Activated CD8-positive, alpha-beta memory T cell treated with anti-CD3 and anti-CD28 coated beads, Interleukin-2, amount 10 ng/mL, durations not matched to agents 7 days and 5 days (primary cell): Measurements from ENCODE around the gene PDC. TPM values are rescaled to one million over a fixed set of nuclear protein-coding genes. Genes with fewer than 3 reads are reported as not detected.

Source experiments
- ATAC-seq: fragments of 150-1000 bp; cut with Tn5 transposase; one replicate; pipeline ENCODE4 v1.10.0; 2021; ENCODE audit warnings: moderate library complexity
- CTCF ChIA-PET: fragments of 350-600 bp; sonication (Branson Sonifier 250); formaldehyde crosslinking; loops from one replicate; lab custom pipeline; 2021; ENCODE audit warnings: antibody characterized with exemption; lab: Charles Lee
- DNase-seq: peaks from one replicate; pipeline ENCODE4 v3.0.0-alpha.2; 2020
- H3K27ac Mint-ChIP-seq: one replicate; pipeline ENCODE4 v1.8.0; 2021; ENCODE audit warnings: mild to moderate bottlenecking, mixed read lengths
- H3K27me3 Mint-ChIP-seq: one replicate; pipeline ENCODE4 v1.8.0; 2021; ENCODE audit warnings: mixed read lengths
- H3K36me3 Mint-ChIP-seq: one replicate; pipeline ENCODE4 v1.8.0; 2021; ENCODE audit warnings: mild to moderate bottlenecking, mixed read lengths
- H3K4me1 Mint-ChIP-seq: one replicate; pipeline ENCODE4 v1.8.0; 2021; ENCODE audit warnings: mixed read lengths
- H3K4me3 Mint-ChIP-seq: one replicate; pipeline ENCODE4 v1.8.0; 2021; ENCODE audit warnings: mild to moderate bottlenecking, moderate library complexity, mixed read lengths
- H3K9me3 Mint-ChIP-seq: one replicate; pipeline ENCODE4 v1.8.0; 2022; ENCODE audit warnings: low read depth, mixed read lengths
- total RNA-seq, 2 experiments: library from RNA; stranded (reverse); gene quantifications; one replicate each; pipeline ENCODE4 v1.2.3, GENCODE V29; 2021

Gene PDC
- total RNA-seq, 2 experiments from 2014 or later: not detected

DNA sequence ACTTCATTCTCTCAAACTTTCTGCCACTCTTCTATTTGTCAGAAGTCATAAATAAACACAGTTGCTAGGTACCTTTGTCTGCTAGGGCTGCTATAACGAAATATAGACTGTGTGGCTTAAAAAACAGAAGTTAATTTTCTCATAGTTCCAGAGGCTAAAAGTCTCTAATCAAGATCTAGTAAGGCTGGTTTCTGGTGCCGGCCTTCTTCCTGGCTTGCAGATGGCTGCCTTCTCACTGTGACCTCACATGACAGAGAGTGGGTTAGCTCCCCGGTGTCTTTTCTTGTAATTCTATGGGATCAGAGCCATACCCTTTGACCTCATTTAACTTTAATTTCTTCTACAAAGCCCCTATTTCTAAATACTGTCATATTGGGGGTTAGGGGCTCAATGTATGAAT lies 5.9 kb downstream of the PDC start:
- no peak overlapping the region for H3K27ac Mint-ChIP-seq
- no peaks in the 10 kb centered on the region for H3K4me1 Mint-ChIP-seq
- H3K4me3 Mint-ChIP-seq: no peak overlapping the region
- ATAC-seq (no peak), DNase-seq (no peak)
- H3K27me3 Mint-ChIP-seq: no peaks in the 10 kb centered on the region
- no peaks in the 10 kb centered on the region for H3K9me3 Mint-ChIP-seq
- CTCF ChIA-PET: no interaction called here
- no peaks in the 10 kb centered on the region for H3K36me3 Mint-ChIP-seq

DNA sequence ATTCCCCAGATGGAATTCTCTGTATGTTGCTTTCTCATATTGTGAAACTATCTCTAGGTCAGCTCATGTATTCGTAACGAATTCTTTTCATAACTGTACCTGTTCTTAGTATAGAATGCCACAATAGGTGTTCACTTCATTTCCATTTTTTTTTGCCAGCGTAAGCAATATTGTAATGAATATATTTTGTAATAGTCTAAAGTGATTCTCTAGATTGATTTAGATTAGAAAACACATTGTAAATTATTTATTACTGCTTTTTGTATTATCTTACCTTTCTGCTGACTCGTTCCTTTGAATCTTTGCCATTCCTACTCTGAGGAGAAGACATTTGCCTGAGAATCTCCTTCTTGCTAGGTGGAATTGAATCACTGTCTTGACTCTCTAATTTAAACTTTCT lies 14.8 kb downstream of the PDC start:
- DNase-seq (no peak), ATAC-seq (no peak)
- CTCF ChIA-PET: no interaction called here
- no peaks in the 10 kb centered on the region for H3K9me3 Mint-ChIP-seq
- H3K27ac Mint-ChIP-seq: no peak overlapping the region
- peaks cover 2% of the 10 kb centered on the region for H3K36me3 Mint-ChIP-seq
- no peak overlapping the region for H3K4me3 Mint-ChIP-seq
- H3K27me3 Mint-ChIP-seq: no peaks in the 10 kb centered on the region
- H3K4me1 Mint-ChIP-seq: peaks cover 13% of the 10 kb centered on the region

DNA sequence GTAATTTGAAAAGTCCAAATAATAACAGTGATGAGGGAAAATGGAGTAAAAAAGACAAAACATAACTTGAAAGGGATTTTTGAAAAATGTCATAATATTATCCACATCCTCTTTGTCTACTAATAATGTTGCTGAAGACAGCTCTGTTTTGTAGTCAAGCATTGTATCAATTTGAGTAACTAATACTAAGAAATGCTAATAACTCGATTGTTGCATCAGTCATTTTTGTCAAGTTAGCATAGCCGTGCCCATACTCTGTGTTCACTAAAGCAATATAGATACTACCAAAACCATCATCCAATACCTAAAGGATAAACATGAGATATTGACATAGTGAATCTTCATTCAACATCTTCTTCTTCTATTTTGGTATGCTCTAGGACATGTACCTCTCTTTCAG lies 17.3 kb downstream of the PDC start:
- H3K4me1 Mint-ChIP-seq: peaks cover 18% of the 10 kb centered on the region
- no peak overlapping the region for H3K4me3 Mint-ChIP-seq
- no peaks in the 10 kb centered on the region for H3K9me3 Mint-ChIP-seq
- DNase-seq (no peak), ATAC-seq (no peak)
- no peak overlapping the region for H3K27ac Mint-ChIP-seq
- no peaks in the 10 kb centered on the region for H3K27me3 Mint-ChIP-seq
- H3K36me3 Mint-ChIP-seq: peaks cover 2% of the 10 kb centered on the region
- CTCF ChIA-PET: no interaction called here

DNA sequence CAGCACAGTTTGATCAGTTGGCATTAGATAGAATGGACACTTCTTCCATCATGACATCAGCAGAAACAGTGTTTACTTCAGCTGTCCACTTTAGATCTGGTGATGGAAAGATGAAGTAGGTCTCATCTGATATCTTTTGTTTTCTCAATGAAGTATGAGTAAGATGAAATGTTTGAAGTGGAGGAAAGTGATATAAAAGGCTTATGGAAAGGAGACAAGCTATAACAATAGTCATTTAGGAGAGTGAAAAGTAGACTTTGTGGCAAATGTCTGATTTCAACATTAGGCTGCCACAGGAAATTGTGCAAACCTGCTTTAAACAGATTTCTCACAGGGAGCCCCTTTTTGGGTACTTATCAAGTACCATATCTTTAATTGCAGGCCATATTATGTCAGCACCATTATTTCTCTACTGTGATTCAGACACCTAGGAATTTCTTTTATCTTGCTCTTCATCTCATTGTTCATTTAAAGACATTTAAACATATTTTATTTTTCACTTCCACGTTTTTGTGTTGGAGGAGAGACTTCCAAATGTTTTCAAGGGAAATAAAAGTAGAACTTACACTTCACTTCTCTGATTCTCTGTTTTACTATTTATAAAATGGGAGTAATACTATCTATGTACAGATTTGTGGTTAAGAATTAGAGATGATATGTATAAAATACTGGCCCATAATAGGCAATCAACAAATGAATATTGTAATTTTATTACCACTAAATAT lies 18.1 kb downstream of the PDC start:
- Mint-ChIP-seq H3K27ac (no peak overlapping the region), H3K4me1 (peaks cover 18% of the 10 kb centered on the region), H3K27me3 (no peaks in the 10 kb centered on the region), H3K4me3 (no peak overlapping the region), H3K36me3 (peaks cover 6% of the 10 kb centered on the region), H3K9me3 (no peaks in the 10 kb centered on the region)
- ATAC-seq: peak; percentile 27
- CTCF ChIA-PET: no interaction called here
- DNase-seq: no peak

DNA sequence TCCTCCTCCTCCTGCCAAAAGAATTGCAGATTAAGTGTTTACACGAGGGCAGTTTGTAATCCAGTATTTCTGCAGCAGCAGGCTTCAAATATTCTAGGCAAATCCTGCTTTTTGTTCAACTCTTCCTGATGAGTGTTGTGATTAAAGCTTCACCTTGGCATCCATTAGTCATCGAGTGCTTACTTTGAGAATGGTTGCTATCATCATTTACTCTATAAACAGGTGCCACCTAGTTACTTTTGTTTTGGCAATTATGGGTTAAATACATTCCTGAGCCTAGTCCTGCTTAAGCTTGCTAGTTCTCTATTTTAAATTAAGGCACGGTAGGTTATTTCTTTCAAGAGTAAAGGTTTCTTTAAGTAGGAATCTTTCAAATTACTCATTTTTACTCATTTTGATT lies 20.3 kb downstream of the PDC start:
- CTCF ChIA-PET: no interaction called here
- Mint-ChIP-seq H3K27me3 (no peaks in the 10 kb centered on the region), H3K9me3 (no peaks in the 10 kb centered on the region), H3K27ac (no peak overlapping the region), H3K4me3 (no peak overlapping the region), H3K36me3 (peaks cover 9% of the 10 kb centered on the region), H3K4me1 (peaks cover 18% of the 10 kb centered on the region)
- DNase-seq: no peak
- ATAC-seq: no peak

DNA sequence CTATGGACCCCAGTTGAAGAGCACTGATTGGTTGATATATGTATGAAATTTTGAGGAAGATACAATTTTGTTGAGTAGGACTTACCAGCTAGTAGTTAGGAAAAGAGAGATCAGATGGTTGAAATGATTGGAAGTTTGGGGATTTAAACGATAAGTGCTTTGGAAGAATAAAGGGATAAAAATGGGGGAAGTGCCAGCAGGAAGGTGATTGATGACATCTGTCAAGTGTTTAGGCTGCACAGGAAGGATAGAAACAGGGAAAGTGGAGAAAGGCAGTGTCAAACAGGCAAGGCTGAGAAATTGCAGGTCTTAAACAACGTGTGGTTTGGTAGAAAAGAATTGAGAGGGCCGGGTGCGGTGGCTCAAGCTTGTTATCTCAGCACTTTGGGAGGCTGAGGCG lies 22.3 kb downstream of the PDC start:
- Mint-ChIP-seq H3K4me1 (peaks cover 20% of the 10 kb centered on the region), H3K36me3 (peaks cover 9% of the 10 kb centered on the region), H3K27me3 (no peaks in the 10 kb centered on the region), H3K4me3 (no peak overlapping the region), H3K27ac (no peak overlapping the region), H3K9me3 (no peaks in the 10 kb centered on the region)
- ATAC-seq (no peak), DNase-seq (no peak)
- CTCF ChIA-PET: no interaction called here

DNA sequence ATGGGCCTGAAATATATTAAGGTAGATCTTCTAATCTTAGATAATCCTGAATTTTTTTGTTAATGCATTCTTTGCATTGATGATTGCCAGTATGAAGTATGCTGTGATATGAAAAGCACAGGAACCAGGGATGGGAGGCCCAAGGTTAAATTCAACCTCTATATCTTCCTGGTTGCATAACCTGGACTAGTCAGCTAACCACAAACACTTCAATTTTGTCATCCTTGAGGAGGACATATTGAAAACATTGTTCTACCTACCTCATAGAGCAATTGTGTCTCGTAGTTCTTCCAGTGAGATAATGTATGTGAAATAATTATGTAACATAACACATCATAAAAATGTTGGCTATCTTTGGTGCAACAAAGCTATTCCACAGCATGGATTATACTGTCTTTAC lies 25.6 kb downstream of the PDC start:
- Mint-ChIP-seq H3K36me3 (peaks cover 7% of the 10 kb centered on the region), H3K27ac (no peak overlapping the region), H3K4me1 (peaks cover 6% of the 10 kb centered on the region), H3K9me3 (no peaks in the 10 kb centered on the region), H3K4me3 (no peak overlapping the region), H3K27me3 (no peaks in the 10 kb centered on the region)
- DNase-seq (no peak), ATAC-seq (no peak)
- CTCF ChIA-PET: interaction anchor here (0.6 kb wide), 1 partner anchor 20 kb away, joined by 3 read pairs; no protein-coding TSS in a partner anchor

DNA sequence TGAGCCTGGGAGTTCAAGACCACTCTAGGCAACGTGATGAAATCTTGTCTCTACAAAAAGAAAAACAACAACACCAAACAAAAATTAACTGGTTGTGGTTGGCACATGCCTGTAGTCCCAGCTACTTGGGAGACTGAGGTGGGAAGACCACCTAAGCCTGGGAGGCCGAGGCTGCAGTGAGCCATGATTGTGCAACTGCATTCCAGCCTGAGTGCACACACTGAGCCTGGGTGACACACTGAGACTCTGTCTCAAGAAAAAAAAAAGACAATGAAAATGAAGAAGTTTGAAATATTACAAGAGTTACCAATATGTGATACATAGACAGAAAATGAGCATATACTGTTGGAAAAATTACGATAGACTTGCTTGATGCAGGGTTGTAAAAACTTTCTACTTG lies 31.9 kb downstream of the PDC start:
- Mint-ChIP-seq H3K4me1 (peaks cover 6% of the 10 kb centered on the region), H3K9me3 (no peaks in the 10 kb centered on the region), H3K4me3 (no peak overlapping the region), H3K36me3 (peaks cover 15% of the 10 kb centered on the region), H3K27me3 (no peaks in the 10 kb centered on the region), H3K27ac (no peak overlapping the region)
- DNase-seq: no peak
- ATAC-seq: no peak
- CTCF ChIA-PET: no interaction called here

DNA sequence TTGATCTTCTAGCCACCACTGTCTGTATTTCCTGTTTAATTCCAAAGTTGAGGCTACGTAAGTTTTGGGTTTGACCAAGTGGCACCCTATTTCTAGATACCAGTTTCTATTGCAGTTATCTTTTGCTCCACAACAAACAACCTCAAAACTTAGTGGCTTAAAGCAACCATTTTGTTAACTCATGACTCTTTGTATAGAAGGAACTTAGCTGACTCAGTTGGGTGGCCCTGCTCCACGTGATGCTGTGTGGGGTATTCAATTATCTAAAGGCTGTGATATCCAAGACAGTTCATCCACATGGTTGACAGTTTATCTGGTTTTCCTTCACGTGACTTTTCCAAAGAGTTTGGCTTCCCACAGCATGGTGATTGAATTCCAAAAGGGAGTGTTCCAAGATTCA lies 34.8 kb downstream of the PDC start:
- no peak for ATAC-seq
- CTCF ChIA-PET: no interaction called here
- DNase-seq: no peak
- no peak overlapping the region for H3K27ac Mint-ChIP-seq
- peaks cover 18% of the 10 kb centered on the region for H3K36me3 Mint-ChIP-seq
- H3K27me3 Mint-ChIP-seq: no peaks in the 10 kb centered on the region
- no peaks in the 10 kb centered on the region for H3K9me3 Mint-ChIP-seq
- H3K4me1 Mint-ChIP-seq: peaks cover 11% of the 10 kb centered on the region
- no peak overlapping the region for H3K4me3 Mint-ChIP-seq

DNA sequence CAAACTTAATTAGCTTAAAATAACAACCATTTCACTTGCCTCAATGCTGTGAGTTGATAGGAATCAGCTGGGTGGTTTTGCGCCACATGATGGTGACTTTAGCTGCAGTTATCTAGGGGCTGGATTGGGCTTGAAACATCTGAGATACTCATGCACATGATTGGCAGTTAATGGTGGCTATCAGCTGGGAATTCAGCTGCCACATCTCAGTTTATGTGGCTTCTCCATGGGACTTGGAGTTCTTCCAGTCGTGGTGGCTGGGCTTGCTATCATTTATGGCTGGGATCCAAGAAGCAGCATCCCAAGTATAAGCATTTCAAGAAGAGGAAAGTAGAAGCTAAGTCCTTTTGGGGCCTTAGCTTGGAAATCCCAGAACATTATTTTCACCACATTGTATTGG lies 36.4 kb downstream of the PDC start:
- Mint-ChIP-seq H3K9me3 (no peaks in the 10 kb centered on the region), H3K27ac (no peak overlapping the region), H3K4me1 (peaks cover 23% of the 10 kb centered on the region), H3K27me3 (no peaks in the 10 kb centered on the region), H3K4me3 (no peak overlapping the region), H3K36me3 (peaks cover 25% of the 10 kb centered on the region)
- no peak for DNase-seq
- ATAC-seq: no peak
- CTCF ChIA-PET: interaction anchor here (1.9 kb wide), 1 partner anchor 20 kb away, joined by 4 read pairs; no protein-coding TSS in a partner anchor

DNA sequence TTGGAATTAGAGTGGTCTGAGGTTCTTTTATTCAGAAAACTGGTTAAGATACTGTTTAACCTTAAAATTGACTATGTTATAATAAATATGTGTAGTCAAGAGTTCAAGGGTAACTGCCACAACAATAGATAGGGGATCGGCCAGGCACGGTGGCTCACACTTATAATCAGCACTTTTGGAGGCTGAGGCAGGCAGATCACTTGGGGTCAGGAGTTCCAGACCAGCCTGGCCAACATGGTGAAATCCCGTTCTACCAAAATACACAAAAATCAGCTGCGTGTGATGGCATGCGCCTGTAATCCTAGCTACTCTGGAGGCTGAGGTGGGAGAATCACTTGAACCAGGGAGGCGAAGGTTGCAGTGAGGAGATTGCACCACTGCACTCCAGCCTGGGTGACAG lies 39.5 kb downstream of the PDC start:
- no peaks in the 10 kb centered on the region for H3K9me3 Mint-ChIP-seq
- H3K4me1 Mint-ChIP-seq: peaks cover 23% of the 10 kb centered on the region
- DNase-seq (no peak), ATAC-seq (no peak)
- peaks cover 28% of the 10 kb centered on the region for H3K36me3 Mint-ChIP-seq
- no peaks in the 10 kb centered on the region for H3K27me3 Mint-ChIP-seq
- CTCF ChIA-PET: interaction anchor here (1.3 kb wide), 2 partner anchors 17 to 21 kb away, joined by 3 to 4 read pairs; no protein-coding TSS in a partner anchor
- H3K4me3 Mint-ChIP-seq: no peak overlapping the region
- peak overlapping the region; percentile 92 for H3K27ac Mint-ChIP-seq

DNA sequence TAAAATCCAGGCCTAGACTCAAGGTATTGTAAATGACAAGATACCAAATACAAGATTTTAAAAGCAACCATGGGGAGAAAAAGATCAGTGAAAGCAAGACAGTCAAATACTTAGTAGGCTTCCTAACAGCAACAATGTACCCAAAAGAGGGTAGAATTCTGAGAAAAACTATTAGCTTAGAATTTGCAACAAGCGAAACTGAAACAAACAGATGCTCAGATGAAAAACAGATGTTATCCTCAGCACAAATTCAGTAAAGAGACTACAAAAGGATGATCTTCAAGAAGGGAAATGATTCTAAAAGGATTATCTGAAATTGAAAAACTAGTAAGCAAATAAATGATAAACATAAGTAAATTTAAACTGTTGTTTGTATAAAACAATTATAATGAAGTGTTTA lies 40.0 kb downstream of the PDC start:
- H3K9me3 Mint-ChIP-seq: no peaks in the 10 kb centered on the region
- H3K27ac Mint-ChIP-seq: peak overlapping the region; percentile 92
- peaks cover 19% of the 10 kb centered on the region for H3K4me1 Mint-ChIP-seq
- ATAC-seq (peak; percentile 78), DNase-seq (no peak)
- peaks cover 25% of the 10 kb centered on the region for H3K36me3 Mint-ChIP-seq
- peak overlapping the region; percentile 51 for H3K4me3 Mint-ChIP-seq
- no peaks in the 10 kb centered on the region for H3K27me3 Mint-ChIP-seq
- CTCF ChIA-PET: interaction anchor here (0.8 to 1.3 kb wide), 3 partner anchors 17 to 46 kb away, joined by 3 to 6 read pairs (median 4); partner anchors contain the start of genes ODR4 and TPR

DNA sequence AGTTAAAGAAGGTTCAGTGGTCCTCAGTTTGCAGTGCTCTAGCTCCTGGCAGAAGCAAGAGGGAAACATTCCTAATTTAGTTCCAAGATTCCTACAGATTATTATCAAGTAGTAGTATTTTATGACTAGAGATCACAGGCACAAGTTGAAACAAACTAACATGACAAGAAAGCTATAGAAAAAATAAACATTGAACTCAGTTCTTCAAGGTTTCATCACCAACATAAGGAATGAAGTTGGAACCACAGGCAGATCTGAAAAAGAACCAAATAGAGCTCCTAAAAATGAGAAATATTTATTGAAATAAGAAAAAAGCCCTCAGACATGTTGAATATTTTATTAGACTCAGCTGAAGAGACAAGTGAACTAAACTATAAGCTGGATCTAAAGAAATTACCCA lies 40.6 kb downstream of the PDC start:
- no peaks in the 10 kb centered on the region for H3K27me3 Mint-ChIP-seq
- CTCF ChIA-PET: interaction anchor here (0.8 to 1.3 kb wide), 3 partner anchors 16 to 45 kb away, joined by 3 to 6 read pairs (median 4); partner anchors contain the start of genes ODR4 and TPR
- H3K4me3 Mint-ChIP-seq: peak overlapping the region; percentile 51
- peaks cover 25% of the 10 kb centered on the region for H3K36me3 Mint-ChIP-seq
- H3K27ac Mint-ChIP-seq: peak overlapping the region; percentile 92
- no peak for ATAC-seq
- H3K9me3 Mint-ChIP-seq: no peaks in the 10 kb centered on the region
- peaks cover 17% of the 10 kb centered on the region for H3K4me1 Mint-ChIP-seq
- DNase-seq: no peak

DNA sequence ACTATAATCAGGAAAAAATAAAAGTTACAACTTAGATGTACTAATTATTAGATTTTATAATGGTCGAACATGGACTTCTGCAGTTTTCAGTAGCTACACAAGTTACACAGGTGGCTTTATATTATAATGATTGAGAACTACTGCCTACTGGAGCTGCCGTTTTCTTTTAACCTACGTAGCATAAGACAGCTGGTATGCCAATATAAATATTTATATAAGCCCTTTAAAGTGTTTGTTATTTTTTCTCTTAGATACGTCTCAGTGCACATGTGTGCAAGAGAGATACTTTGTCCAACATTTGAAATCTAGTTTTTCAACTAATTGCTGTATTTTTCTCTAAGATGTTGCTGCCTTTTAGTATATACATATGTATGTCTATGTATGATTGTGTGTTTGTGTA lies 42.4 kb downstream of the PDC start:
- DNase-seq (no peak), ATAC-seq (no peak)
- Mint-ChIP-seq H3K27me3 (no peaks in the 10 kb centered on the region), H3K36me3 (peaks cover 20% of the 10 kb centered on the region), H3K27ac (no peak overlapping the region), H3K4me1 (peaks cover 17% of the 10 kb centered on the region), H3K9me3 (no peaks in the 10 kb centered on the region), H3K4me3 (no peak overlapping the region)
- CTCF ChIA-PET: no interaction called here
